Fibroblast of lung (primary cell): Measurements from ENCODE around the gene TLN1. TPM values are rescaled to one million over a fixed set of nuclear protein-coding genes. Genes with fewer than 3 reads are reported as not detected.

ENCODE experiments used
- DNase-seq, 2 donors: peaks; one replicate each; pipeline versions ENCODE4 v3.0.0 to v3.0.0-alpha.2; 2010; ENCODE audit warnings: low read depth in 2 of 2
- H2AFZ ChIP-seq: 2 replicates; pipeline ENCODE4 v1.5.1; 2012; ENCODE audit warnings: low read length, control low read depth, inconsistent platforms
- H3K27ac ChIP-seq: 2 replicates; pipeline ENCODE4 v1.5.1; 2011; ENCODE audit warnings: low read length, control low read depth; ENCODE audit not compliant: insufficient read depth
- H3K27me3 ChIP-seq: 2 replicates; pipeline ENCODE4 v1.5.1; 2011; ENCODE audit warnings: mild to moderate bottlenecking, low read length; ENCODE audit not compliant: control insufficient read depth, insufficient read depth
- H3K36me3 ChIP-seq: 2 replicates; pipeline ENCODE4 v1.5.1; 2011; ENCODE audit warnings: low read length; ENCODE audit not compliant: control insufficient read depth, insufficient read depth
- H3K4me1 ChIP-seq: 2 replicates; pipeline ENCODE4 v1.5.1; 2011; ENCODE audit warnings: low read length; ENCODE audit not compliant: control insufficient read depth, insufficient read depth; ENCODE audit errors: extremely low read depth
- H3K4me2 ChIP-seq: 2 replicates; pipeline ENCODE4 v1.5.1; 2011; ENCODE audit warnings: low read length, control low read depth; ENCODE audit not compliant: insufficient read depth; ENCODE audit errors: extremely low read depth
- H3K4me3 ChIP-seq, 4 experiments: fragments of 200-600 bp in 1 of 4; sonication (generic) in 1 of 4; replicated peaks in 1 of 4; 2 replicates each; pipeline ENCODE4 v1.5.1; 2011 to 2016; ENCODE audit warnings: low read length in 4 of 4, low read depth in 3 of 4, mild to moderate bottlenecking in 3 of 4, control low read depth in 2 of 4, inconsistent platforms in 1 of 4, mixed read lengths in 1 of 4; ENCODE audit not compliant: insufficient read depth in 1 of 4; ENCODE audit errors: control extremely low read depth in 1 of 4
- H3K79me2 ChIP-seq: 2 replicates; pipeline ENCODE4 v1.5.1; 2012; ENCODE audit warnings: mild to moderate bottlenecking, low read length, inconsistent platforms; ENCODE audit not compliant: control insufficient read depth, insufficient read depth
- H3K9ac ChIP-seq: 2 replicates; pipeline ENCODE4 v1.5.1; 2011; ENCODE audit warnings: mild to moderate bottlenecking, low read length, control low read depth; ENCODE audit not compliant: insufficient read depth
- H3K9me3 ChIP-seq: 2 replicates; pipeline ENCODE4 v1.5.1; 2012; ENCODE audit warnings: low read depth, low read length; ENCODE audit not compliant: control insufficient read depth, insufficient read depth
- H4K20me1 ChIP-seq: 2 replicates; pipeline ENCODE4 v1.5.1; 2011; ENCODE audit warnings: low read length; ENCODE audit not compliant: control insufficient read depth, insufficient read depth; ENCODE audit errors: extremely low read depth
- CTCF ChIP-seq, 2 donors: IDR thresholded peaks in 1 of 2; conservative IDR thresholded peaks in 1 of 2; 1 replicate in 1 of 2; 2 replicates in 1 of 2; pipeline ENCODE4 v1.5.1; 2011 to 2012; ENCODE audit warnings: low read length in 2 of 2, control low read depth in 1 of 2, inconsistent platforms in 1 of 2, low read depth in 1 of 2, mild to moderate bottlenecking in 1 of 2
- EZH2 ChIP-seq: IDR thresholded peaks from 2 replicates; pipeline ENCODE4 v1.5.1; 2012; ENCODE audit warnings: low read length, control low read depth, mild to moderate bottlenecking; ENCODE audit errors: missing control alignments
- polyA plus RNA-seq, 2 donors: library from polyadenylated mRNA; depleted of rRNA in 1 of 2; stranded (reverse) in 1 of 2; unstranded in 1 of 2; fragments of >200 nt; gene quantifications; 2 replicates each; pipeline ENCODE4 v1.2.1, GENCODE V29; 2011 to 2012; ENCODE audit warnings: missing spikeins in 1 of 2
- total RNA-seq: library from RNA; depleted of rRNA; stranded (reverse); fragments of >200 nt; gene quantifications from 2 replicates; pipeline ENCODE4 v1.2.1, GENCODE V29; 2014

The TLN1 gene
- total and polyA plus RNA-seq, 2 donors (not counting 1 experiment from before 2014, with no cell fraction given), result 214 to 405 TPM

DNA sequence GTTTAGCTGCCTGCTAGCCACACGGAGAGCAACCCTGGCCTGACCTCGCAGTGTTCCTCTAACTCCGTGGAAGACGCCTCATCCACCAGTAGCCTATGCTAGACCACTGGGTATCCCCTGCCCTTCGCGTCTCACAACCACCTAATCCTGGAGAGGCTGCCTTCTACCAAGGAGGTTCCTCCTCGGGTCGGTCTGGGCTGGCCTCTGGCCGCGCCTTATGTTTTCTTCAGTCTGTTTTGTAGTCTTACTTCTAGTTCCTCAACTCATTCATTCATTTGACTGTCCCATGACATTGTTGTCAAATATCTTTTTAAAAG is 40.7 kb downstream of the TLN1 start:
- peak overlapping the region; percentile 81 for H3K4me2 ChIP-seq
- no peaks in the 10 kb centered on the region for H3K9me3 ChIP-seq
- H4K20me1 ChIP-seq, result peaks cover 2% of the 10 kb centered on the region
- peaks cover 34% of the 10 kb centered on the region for H3K79me2 ChIP-seq
- H2AFZ ChIP-seq, result no peak overlapping the region
- TF ChIP-seq CTCF (conservative IDR thresholded peaks at IDR 0.05 in 1 of 2, IDR thresholded peaks at IDR 0.05 in 1 of 2; ENCODE audit: low read depth in 1 of 2, low read length in 2 of 2), result no peak
- H3K27me3 ChIP-seq, result no peaks in the 10 kb centered on the region
- peaks cover 14% of the 10 kb centered on the region for H3K36me3 ChIP-seq
- peak overlapping the region; percentile 70 for H3K9ac ChIP-seq
- no peak for DNase-seq
- peak overlapping the region; percentile 79 for H3K27ac ChIP-seq
- peaks cover 20% of the 10 kb centered on the region for H3K4me1 ChIP-seq
- H3K4me3 ChIP-seq, result peak overlapping the region; percentile 30 to 99 (median 38)

GRCh38 chr9:35690614-35691333 is 41.2 kb downstream of the TLN1 start:
- H3K79me2 ChIP-seq, result peaks cover 37% of the 10 kb centered on the region
- H4K20me1 ChIP-seq, result peaks cover 2% of the 10 kb centered on the region
- no peaks in the 10 kb centered on the region for H3K27me3 ChIP-seq
- peak overlapping the region; percentile 73 for H3K9ac ChIP-seq
- no peaks in the 10 kb centered on the region for H3K9me3 ChIP-seq
- TF ChIP-seq CTCF (conservative IDR thresholded peaks at IDR 0.05 in 1 of 2, IDR thresholded peaks at IDR 0.05 in 1 of 2; ENCODE audit: low read depth in 1 of 2, low read length in 2 of 2), result no peak
- no peak for TF ChIP-seq EZH2
- DNase-seq, result peak; percentile 72 to 83
- H3K4me2 ChIP-seq, result peak overlapping the region; percentile 81
- H3K27ac ChIP-seq, result peak overlapping the region; percentile 84
- peak overlapping the region; percentile 57 to 99 (median 66) for H3K4me3 ChIP-seq
- peaks cover 20% of the 10 kb centered on the region for H3K4me1 ChIP-seq
- no peak overlapping the region for H2AFZ ChIP-seq
- H3K36me3 ChIP-seq, result peaks cover 12% of the 10 kb centered on the region

DNA sequence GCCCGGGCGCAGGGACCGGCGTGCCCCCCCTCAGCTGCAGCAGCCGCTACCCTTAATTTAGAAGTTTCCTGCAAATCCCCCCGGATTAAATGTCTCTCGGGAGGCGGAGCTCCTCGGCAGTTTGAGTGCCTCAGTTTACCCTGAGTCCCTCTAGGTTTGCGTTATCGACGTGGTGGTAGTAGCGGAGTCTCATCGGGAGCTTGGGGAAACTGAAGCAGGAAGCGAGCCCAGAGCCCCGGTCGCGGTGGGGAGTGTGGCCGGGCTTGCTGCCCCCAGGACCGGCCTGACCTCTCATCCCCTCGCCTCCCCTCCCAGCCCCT is 41.7 kb downstream of the TLN1 start:
- Histone ChIP-seq H3K27ac (peak overlapping the region; percentile 84), H2AFZ (no peak overlapping the region), H3K4me2 (peak overlapping the region; percentile 49), H3K36me3 (peaks cover 14% of the 10 kb centered on the region), H3K79me2 (peaks cover 43% of the 10 kb centered on the region), H3K9me3 (no peaks in the 10 kb centered on the region), H3K27me3 (no peaks in the 10 kb centered on the region), H3K4me3 (peak overlapping the region; percentile 57 to 99 (median 66)), H4K20me1 (peaks cover 2% of the 10 kb centered on the region), H3K9ac (peak overlapping the region; percentile 73), H3K4me1 (peaks cover 20% of the 10 kb centered on the region)
- peak in 1 of 2 donors; percentile 41 for DNase-seq
- TF ChIP-seq EZH2 (no peak), CTCF (conservative IDR thresholded peaks at IDR 0.05 in 1 of 2, IDR thresholded peaks at IDR 0.05 in 1 of 2; ENCODE audit: low read depth in 1 of 2, low read length in 2 of 2) (no peak)
